OCI-LY7 (cell line): Measurements from ENCODE around the gene DLG5. TPM values are rescaled to one million over a fixed set of nuclear protein-coding genes. Genes with fewer than 3 reads are reported as not detected.

ENCODE experiments used
- BruUV-seq: library from RNA; stranded (reverse); fragments of 400-500 nt; replicated peaks from 2 replicates; lab custom pipeline; 2021; lab: Mats Ljungman, UMichigan
- CTCF ChIA-PET: fragments of 300-600 bp; sonication (Branson Sonifier 250); formaldehyde crosslinking; loops from one replicate; lab custom pipeline; 2022; ENCODE audit warnings: antibody characterized with exemption; ENCODE audit not compliant: unreplicated experiment; lab: Charles Lee
- POLR2A ChIA-PET: fragments of 300-600 bp; sonication (Branson Sonifier 250); formaldehyde crosslinking; loops from one replicate; lab custom pipeline; 2022; ENCODE audit warnings: antibody characterized with exemption; lab: Charles Lee
- DNase-seq: peaks from one replicate; pipeline ENCODE4 v3.0.0-alpha.2; 2015; ENCODE audit warnings: low spot score
- H2AFZ ChIP-seq: fragments of 200-600 bp; sonication (generic), shearing (Covaris generic); 2 replicates; pipeline ENCODE4 v1.6.1; 2014; ENCODE audit warnings: mild to moderate bottlenecking, antibody characterized with exemption, low read length, moderate library complexity
- H3K27ac ChIP-seq: fragments of 200-600 bp; sonication (generic); 2 replicates; pipeline ENCODE4 v1.5.1; 2014; ENCODE audit warnings: mixed run types, low read depth, mild to moderate bottlenecking, moderate library complexity, low read length, inconsistent platforms; ENCODE audit not compliant: poor library complexity, severe bottlenecking
- H3K36me3 ChIP-seq: fragments of 200-600 bp; sonication (generic); 2 replicates; pipeline ENCODE4 v1.6.1; 2014; ENCODE audit warnings: mild to moderate bottlenecking, antibody characterized with exemption, low read length, moderate library complexity, mixed read lengths; ENCODE audit not compliant: insufficient read depth
- H3K4me1 ChIP-seq: fragments of 200-600 bp; sonication (generic); 2 replicates; pipeline ENCODE4 v1.5.1; 2014; ENCODE audit warnings: mild to moderate bottlenecking, low read length; ENCODE audit not compliant: insufficient read depth, poor library complexity, severe bottlenecking
- H3K4me2 ChIP-seq: fragments of 200-600 bp; sonication (generic); 2 replicates; pipeline ENCODE4 v1.6.1; 2014; ENCODE audit warnings: mild to moderate bottlenecking, low read length
- H3K4me3 ChIP-seq: fragments of 200-600 bp; sonication (generic); 2 replicates; pipeline ENCODE4 v1.5.1; 2014; ENCODE audit warnings: mild to moderate bottlenecking, low read depth, low read length; ENCODE audit not compliant: poor library complexity, severe bottlenecking
- H3K79me2 ChIP-seq: fragments of 200-600 bp; sonication (generic); 2 replicates; pipeline ENCODE4 v1.6.1; 2016; ENCODE audit warnings: low read depth, mild to moderate bottlenecking, low read length, moderate library complexity, mixed read lengths; ENCODE audit not compliant: insufficient read depth
- H3K9me2 ChIP-seq: fragments of 200-600 bp; sonication (generic); 2 replicates; pipeline ENCODE4 v1.6.1; 2016; ENCODE audit warnings: mild to moderate bottlenecking, low read length, mixed read lengths; ENCODE audit not compliant: insufficient read depth
- H3K9me3 ChIP-seq: fragments of 200-600 bp; sonication (generic); 2 replicates; pipeline ENCODE4 v1.6.1; 2014; ENCODE audit warnings: mild to moderate bottlenecking, mixed run types, low read length, mixed read lengths
- H4K20me1 ChIP-seq: fragments of 200-600 bp; sonication (generic); 2 replicates; pipeline ENCODE4 v1.6.1; 2014; ENCODE audit warnings: mild to moderate bottlenecking, antibody characterized with exemption, low read length, moderate library complexity, mixed read lengths; ENCODE audit not compliant: insufficient read depth
- CTCF ChIP-seq: fragments of 200-600 bp; sonication (generic); conservative IDR thresholded peaks from 2 replicates; pipeline ENCODE4 v1.5.1; 2014; ENCODE audit warnings: mild to moderate bottlenecking, antibody characterized with exemption, low read length, moderate library complexity, mixed read lengths
- EZH2phosphoT487 ChIP-seq: fragments of 200-600 bp; sonication (generic); IDR thresholded peaks from 2 replicates; pipeline ENCODE4 v1.6.1; 2018; ENCODE audit warnings: low read depth, borderline replicate concordance, mild to moderate bottlenecking, mixed run types, antibody characterized with exemption, low read length, moderate library complexity, mixed read lengths
- intact Hi-C: fragments of 100-400 bp; cut with micrococcal nuclease; formaldehyde crosslinking; loops from one replicate; pipeline ENCODE4 v1.10.0; 2022; ENCODE audit not compliant: unreplicated experiment
- total RNA-seq, 2 experiments: library from RNA; depleted of rRNA in 1 of 2; stranded (reverse); fragments of >200 nt in 1 of 2; shearing (Covaris generic) in 1 of 2; gene quantifications; 2 replicates each; pipeline ENCODE4 v1.2.3, GENCODE V29; 2014 to 2022

DLG5 gene
- total RNA-seq, 2 experiments from 2014 or later: 0.27 TPM; not detected in 1

- Histone ChIP-seq H2AFZ (no peak overlapping the region), H3K4me3 (no peak overlapping the region), H4K20me1 (no peaks in the 10 kb centered on the region), H3K9me2 (no peaks in the 10 kb centered on the region), H3K27ac (no peak overlapping the region), H3K9me3 (no peaks in the 10 kb centered on the region), H3K36me3 (no peaks in the 10 kb centered on the region), H3K79me2 (no peaks in the 10 kb centered on the region), H3K4me2 (no peak overlapping the region), H3K4me1 (no peaks in the 10 kb centered on the region)
- DNase-seq: no peak
- CTCF ChIA-PET: no interaction called here
- BruUV-seq: no TSS peak
- intact Hi-C loops: no loop called here
- POLR2A ChIA-PET: no interaction called here
- TF ChIP-seq CTCF: no peak
- TF ChIP-seq EZH2phosphoT487: no peak
Measured at GRCh38 chr10:77812741-77813140, 113.8 kb downstream of the DLG5 start.

- POLR2A ChIA-PET: no interaction called here
Measured at GRCh38 chr10:77811831-77812430, 114.6 kb downstream of the DLG5 start.

More at GRCh38 chr10:77811831-77812430, 114.6 kb downstream of the DLG5 start:
- no peaks in the 10 kb centered on the region for H3K36me3 ChIP-seq
- TF ChIP-seq CTCF: no peak
- TF ChIP-seq EZH2phosphoT487: no peak
- H2AFZ ChIP-seq: no peak overlapping the region
- H4K20me1 ChIP-seq: no peaks in the 10 kb centered on the region
- H3K9me3 ChIP-seq: no peaks in the 10 kb centered on the region
- DNase-seq: no peak
- no peaks in the 10 kb centered on the region for H3K4me1 ChIP-seq
- H3K9me2 ChIP-seq: no peaks in the 10 kb centered on the region
- H3K4me3 ChIP-seq: no peak overlapping the region
- no peaks in the 10 kb centered on the region for H3K79me2 ChIP-seq
- H3K4me2 ChIP-seq: no peak overlapping the region
- BruUV-seq: no TSS peak
- H3K27ac ChIP-seq: no peak overlapping the region
- CTCF ChIA-PET: no interaction called here
- intact Hi-C loops: no loop called here
